HG03565 (cell line): Measurements from ENCODE around the gene EGLN1.

ENCODE experiments used
- ATAC-seq: cut with Tn5 transposase; IDR thresholded peaks from one replicate; pipeline ENCODE4 v1.9.1; 2021; ENCODE audit warnings: mild to moderate bottlenecking, moderate library complexity; ENCODE audit not compliant: unreplicated experiment

The EGLN1 gene

DNA sequence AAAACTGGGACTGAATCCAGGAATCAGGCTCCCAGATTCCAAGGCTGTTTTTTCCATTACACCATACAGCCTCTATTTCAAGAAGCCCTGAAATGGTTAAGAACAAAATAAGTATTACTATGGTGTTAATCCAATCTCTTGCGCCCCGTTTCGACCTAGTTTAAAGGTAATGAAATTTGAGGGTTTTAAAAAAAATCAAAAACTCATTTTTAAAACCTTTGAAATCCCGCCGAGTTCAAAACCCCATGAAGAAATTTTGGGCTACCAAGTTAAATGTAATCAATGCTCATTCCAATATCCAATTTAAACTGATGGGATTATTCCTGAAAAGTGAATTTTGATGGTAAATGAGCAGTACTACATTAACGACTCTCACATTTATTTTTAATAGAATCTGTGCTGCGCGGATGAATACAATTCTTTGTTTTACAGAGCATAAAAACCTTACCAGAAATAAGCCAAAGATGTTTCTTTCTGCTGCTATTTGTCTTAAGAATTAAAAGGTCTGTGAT, 767 bp upstream of the EGLN1 start:
- ATAC-seq: no peak

DNA sequence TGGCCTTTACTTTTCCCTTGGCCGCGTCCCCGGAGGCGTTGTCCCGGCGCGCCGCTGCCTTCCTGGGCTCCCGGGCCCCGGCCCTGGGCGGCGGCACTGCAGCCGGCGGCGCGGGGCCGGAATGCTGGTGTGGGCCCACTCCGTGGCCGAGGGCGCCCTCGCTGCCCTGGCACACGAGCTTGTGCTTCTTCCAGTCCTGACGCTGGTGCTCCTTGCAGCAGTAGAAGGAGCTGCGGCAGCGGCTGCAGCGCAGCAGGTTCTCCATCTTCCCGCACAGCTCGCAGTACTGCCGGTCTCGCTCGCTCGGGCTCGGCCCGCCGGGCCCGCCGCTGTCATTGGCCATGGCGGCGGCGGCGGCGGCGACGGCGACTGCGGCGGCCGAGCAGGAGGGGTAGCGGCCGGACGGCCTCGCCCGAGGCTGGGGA, 529 bp downstream of the EGLN1 start:
- peak; percentile 21 for ATAC-seq

DNA sequence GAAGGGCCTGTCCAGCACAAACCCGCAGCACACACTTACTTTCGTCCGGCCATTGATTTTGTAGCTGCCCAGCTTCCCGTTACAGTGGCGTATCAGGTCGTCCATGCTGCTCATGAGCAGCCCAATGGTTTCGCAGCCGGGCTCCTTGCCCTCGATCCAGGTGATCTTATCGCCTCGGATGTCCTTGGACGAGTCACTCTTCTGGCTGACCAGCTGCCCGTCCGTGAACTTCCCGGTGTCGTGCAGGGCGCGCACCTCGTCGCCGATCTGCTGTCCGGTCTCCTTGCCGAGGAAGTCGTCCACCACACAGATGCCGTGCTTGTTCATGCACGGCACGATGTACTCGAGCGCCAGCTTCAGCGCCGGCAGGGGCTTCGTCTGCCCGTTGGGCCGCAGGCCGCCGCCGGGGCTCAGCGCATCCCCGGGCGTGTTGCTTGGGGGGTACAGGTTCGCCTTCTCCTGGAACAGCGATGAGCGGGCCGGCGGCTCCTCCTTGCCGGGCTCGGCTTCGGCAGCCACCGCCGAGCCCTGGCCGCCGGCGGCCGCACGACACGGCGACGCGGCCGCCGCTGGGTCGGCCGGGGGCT, 1.0 kb downstream of the EGLN1 start:
- ATAC-seq: no peak

DNA sequence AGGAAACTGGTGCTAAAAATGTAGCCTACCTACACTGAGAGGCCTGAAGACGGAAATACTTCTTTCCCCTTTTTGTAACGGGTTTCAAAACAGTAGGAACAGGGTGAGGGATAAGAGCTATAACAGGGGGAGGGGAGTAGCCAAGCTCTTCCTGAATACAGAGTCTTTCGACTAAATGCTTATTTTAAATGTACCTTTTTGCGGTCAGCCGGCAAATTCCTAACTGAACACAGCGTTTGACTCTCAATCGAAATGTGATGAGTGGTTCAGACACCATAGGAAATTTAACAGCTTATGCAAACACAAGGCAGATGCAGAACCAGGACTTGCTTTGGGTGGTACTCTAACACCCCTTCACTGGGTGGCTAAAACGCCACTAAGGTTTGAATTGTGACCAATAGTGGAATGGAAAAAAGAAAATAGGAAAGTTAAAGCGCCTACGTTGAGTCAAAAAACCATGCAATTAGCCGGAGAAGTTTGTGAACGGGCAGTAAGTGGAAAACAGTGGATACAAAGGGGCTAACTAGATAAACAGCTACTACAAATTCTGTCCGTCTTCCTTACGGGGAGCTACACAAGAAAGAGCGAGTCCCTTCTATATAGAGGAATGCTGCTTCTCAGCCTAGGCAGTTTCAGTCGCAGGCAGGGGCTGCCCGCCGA, 1.7 kb downstream of the EGLN1 start:
- ATAC-seq: no peak

DNA sequence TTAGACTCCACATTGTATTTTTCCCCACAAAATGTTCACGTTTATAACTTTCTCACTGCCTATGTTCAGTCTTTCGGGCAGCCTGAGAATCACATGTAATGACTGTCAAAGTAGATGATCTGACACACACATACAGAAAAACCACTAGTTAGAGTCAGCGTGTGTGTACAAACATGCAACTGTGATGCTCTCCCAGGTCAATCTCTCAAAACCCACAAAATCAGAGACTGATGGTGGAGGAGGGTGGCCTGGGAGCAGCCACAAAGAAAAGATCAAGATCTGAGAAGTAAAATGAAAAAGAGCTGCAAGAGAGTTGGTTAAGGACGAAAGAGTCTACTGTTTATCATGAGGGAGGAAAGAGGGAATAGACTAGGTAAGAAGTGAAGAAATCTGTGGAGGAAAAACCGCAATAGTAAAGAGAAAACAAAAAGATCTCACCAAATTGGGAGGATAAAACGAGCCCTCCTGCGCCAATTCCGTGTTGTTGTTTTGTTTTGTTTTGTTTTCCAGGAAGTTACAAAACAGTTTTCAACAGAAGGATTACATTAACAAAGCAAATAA, 2.3 kb downstream of the EGLN1 start:
- ATAC-seq: no peak

DNA sequence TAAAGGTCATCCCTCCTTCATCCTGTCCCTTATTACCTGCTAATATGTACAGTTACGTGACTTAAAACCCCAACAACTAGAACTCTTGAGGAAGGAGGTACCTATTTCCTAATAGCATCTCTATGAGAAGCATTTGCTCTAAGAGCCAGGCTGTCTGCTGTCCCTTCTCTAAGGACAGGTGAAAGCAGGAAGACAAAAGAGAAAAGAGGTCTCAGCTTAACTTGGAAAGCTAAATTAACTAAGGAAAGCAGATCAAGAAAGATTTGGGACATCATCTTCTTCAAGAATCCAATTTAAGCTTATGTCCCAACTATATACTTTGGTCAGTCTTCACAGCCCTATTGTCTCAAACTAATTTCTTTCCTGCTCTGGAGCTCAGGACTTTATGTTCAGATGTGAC, 2.9 kb downstream of the EGLN1 start:
- ATAC-seq: no peak

DNA sequence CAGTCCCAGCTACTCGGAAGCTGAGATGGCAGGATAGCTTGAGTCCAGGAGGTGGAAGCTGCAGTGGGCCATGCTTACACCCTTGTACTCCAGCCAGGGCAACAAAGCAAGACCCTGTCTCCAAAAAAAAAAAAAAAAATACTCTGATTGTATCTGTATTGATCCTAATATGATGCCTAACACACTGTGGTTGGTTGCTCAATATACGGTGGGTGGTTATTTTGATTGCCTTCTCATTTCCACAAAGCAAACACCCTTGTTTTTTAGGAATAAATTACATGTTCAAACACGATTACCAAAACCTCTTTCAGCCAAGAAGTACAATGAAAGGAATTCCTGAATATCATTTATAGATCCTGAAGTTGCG, 3.4 kb downstream of the EGLN1 start:
- ATAC-seq: no peak

DNA sequence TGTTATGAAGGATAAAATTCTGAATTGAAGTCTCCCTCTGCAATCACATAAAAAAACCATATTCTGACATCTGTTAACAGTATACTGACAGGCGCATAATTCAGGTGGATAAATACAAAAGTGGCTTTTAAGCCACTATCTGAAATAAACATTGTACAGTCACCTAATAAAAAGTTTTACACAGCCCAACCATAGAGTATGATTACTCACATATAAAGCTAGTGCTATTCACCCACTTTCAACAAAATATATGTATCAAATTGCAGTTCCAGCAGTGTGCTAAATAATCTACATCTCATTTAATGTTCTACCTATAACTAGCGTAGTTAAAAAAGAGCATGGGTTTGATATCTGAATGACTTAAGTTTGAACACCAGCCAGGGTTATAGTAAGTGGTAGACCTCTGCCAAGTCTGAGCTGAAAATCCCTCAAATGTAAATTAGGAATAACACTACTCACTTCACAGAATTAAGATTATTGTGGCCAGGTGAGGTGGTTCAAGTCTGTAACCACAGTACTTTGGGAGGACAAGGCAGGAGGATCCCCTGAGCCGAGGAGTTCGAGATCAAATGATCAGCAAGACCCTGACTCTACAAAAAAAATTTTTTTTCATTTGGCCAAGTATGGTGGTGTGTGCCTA, 3.9 kb downstream of the EGLN1 start:
- no peak for ATAC-seq

DNA sequence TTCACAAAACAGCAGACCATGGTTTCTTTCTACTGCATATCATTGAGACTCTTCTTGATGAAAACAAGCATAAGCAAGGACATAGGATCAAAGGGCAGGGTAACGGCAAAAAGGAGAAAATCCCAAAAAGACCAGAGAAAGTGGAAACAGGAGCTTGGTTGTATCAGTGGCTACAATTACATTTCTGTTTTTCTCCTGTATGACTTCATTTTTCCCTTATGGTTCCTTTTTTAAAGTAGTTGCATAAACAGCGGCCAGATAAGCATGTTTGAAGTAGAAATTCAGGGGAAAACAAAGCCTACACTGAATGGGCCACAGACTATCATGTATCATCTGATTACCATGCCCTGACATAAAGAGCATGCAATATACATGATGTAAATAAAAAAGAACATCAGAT, 4.6 kb downstream of the EGLN1 start:
- no peak for ATAC-seq

DNA sequence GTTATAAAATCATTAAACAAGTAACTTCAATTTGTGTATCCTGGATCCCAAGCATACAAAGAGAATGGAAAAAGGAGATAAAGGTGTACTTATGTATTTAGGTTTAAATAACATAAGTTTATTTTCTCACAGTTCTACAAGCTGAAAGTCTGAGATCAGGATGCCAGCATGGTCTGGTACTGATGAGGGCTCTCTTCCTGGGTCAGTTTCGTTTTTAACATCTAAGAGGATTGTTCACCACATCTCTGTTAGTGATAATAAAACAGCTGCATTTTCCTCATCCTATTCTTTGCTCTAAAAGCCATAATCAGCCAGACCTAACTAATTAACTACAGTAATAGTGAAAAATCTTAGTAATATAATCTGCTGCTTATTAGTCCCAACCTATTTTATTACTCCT, 5.2 kb downstream of the EGLN1 start:
- no peak for ATAC-seq

DNA sequence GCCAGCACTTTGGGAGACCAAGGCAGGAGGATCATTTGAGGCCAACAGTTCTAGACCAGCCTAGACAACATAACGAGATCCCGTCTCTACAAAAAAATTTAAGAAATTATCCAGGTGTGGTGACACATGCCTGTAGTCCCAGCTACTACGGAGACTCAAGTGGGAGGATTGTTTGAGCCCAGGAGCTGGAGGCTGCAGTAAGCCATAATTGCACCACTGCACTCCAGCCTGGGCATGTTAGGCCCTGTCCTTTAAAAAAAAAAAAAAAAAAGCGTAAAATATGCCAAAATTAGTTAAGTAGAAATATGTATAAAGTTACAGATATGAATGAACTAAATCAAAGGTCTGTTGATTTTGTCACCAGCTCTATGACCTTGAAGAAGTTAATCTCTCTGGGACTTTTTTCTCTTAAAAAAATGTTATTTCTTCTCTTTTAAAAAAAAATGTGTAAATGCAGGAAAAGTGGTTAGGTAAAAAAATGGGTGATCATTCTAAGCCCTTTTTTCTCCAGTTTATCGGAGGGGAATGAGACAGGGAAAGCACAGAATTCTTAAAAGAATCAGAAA, 7.0 kb downstream of the EGLN1 start:
- no peak for ATAC-seq

DNA sequence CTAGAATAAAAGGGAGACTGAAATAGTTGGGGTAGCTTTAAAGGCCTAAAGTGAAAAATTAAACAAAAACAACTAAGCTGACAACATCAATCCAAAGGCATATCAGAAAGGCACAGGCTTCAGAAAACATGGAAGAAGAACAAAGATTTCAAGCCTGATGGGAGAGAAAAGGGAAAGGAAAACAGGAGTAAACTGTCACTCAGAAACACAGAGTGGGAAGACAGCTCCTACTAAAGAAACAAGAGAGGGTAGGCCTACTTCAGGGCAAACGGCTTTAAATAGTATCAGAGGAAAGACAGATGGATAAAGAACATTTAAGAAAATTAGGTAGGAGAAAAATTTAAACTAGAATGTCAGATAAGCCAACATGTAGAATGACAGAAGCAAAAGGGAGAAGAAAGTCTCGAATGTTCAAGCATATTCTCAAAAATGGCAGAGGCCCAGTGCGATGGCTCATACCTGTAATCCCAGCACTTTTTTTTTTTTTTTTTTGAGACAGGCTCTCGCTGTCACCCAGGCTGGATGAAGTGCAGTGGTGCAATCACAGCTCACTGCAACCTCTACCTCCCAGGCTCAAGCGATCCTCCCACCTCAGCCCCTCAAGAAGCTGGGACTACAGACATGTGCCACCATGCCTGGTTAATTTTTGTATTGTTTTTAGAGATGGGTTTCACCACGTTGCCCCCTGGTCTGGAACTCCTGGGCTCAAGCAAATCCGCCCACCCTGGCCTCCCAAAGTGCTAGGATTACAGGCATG, 7.6 kb downstream of the EGLN1 start:
- no peak for ATAC-seq

DNA sequence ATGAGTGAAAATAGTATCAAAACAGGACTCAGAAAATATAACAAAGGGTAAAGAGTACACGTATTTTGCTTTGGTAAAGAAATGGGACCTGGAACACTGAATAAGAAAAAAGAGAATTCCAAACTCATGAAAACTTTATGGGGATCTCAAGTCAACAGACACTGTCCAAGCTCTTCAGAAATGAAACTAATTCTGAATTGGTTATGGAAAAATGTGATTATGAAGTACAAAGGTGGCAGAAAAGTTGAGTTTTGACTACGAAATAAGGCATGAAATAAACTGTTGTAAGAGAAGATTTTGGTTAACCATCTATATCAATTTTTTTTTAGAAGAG, 8.4 kb downstream of the EGLN1 start:
- no peak for ATAC-seq

DNA sequence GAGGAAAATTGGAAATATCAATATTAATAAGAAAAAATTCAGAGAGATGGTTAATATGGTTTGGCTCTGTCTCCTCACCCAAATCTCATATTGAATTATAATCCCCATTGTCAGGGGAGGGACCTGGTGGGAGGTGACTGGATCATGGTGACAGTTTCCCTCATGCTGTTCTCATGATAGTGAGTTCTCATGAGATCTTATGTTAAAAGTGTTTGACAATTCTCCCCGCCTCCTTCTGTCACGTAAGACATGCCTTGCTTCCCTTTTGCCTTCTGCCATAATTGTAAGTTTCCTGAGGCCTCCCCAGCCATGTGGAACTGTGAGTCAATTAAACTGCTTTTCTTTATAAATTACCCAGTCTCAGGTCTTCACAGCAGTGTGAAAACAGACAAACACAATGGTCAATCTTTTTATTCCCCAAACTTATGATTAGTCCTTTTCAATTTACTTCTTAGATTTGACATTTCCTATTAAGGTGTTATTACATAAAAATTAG, 11.0 kb downstream of the EGLN1 start:
- no peak for ATAC-seq

DNA sequence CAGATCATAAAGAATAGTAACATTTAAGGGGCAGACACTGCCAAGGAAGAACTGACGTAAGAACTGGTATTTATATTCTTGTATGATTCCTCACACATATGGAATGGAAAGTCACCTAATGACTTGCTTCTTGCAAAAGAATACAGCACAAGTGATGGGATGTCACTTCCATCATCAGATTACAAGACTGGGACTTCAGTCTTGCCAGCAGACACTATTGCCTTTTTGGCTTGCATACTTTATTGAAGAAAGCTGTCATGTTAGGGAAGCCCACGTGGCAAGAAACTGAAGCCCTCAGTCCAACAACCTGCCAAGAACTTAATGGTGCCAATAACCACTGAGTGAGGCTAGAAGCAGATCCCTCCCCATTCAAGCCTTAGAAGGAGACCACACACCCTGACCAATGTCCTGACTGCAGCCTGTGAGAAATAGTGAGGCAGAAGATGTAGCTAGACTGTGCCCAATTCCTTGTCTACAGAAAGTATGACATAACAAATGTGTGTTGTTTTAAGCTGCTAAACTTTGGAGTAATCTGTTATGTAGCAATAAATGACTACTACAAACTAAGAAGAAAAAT, 12.0 kb downstream of the EGLN1 start:
- ATAC-seq: no peak

DNA sequence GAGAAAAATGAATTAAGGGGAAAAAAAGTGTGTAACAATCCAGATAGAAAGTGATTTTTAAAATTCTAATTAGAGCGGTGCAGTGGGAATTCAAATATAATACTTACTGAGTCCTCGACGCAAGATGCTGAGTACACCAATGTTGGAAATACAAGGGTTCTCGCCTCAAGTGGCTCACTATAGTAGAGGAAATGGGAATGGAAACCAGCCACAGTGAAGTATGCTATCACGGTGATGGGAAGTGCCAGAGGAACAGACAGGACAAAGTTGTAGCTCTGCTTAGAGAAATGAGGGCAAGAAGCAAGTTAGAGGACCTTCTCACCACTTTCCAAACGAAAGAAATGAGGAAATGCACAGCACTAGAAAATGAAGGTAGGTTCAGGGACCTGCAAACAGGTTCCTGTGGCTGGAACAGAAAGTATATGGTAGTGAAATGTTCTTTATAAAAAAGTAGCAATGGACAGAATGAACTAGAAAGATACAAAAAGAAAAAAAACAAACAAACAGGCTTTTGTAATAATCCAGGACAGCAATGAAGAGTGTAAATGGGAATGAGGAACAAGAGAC, 13.5 kb downstream of the EGLN1 start:
- ATAC-seq: no peak

DNA sequence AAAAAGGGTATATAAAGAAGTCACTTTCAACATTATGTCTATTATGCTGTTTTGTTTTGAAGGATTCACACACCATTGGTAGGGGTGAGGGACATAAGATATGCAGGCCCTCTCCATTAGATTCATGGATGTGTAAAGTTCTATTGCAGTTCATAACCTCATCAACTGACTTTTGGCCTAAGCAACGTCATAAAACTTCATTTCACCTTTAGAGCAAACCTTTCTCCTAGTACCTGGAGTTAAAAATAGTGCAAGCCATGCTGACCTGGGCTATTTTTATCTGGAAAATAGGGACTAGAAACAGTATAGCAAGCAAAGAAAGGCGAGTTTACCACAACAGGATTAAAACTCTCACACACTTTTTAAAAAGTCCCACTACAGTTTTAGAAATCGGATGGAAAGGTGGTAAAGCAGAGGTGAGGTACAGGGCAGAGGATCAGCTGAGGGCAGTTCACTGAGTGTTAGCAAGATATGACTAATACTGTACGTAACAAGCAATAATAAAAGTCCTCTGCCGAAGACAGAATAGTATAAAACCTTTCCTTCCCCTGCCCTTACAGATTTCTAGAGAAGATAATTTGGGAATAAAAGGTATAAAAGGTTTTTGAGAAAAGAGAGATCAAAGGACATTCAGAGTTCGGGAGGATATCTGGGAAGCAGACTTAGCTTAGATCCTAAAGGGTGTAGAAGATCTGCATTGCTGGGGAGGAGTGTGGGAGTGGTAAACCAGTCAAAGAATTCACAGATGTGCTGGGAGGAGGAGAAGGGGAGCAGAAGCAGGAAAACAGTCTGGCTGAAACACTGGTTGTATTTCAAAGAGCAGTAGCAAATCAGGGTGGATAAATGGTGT, 14.3 kb downstream of the EGLN1 start:
- ATAC-seq: peak; percentile 67

DNA sequence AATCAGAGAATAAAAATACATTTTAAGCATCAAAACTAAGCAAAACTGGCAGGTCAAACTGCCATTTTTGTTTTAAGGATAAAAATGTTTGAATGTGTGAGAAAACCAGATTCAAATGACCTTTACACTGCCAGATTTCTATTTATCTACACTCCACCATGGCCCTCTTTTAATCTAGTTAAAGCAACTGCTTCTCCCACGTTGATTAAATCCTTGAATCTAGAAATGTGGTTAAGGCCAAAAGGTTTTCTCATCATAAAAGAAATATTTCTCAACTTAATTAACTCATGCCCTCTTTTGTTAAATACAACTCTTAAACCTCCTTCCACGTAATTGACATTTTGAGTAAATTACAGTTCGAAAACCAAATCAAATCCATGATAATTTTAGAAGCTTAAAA, 15.0 kb downstream of the EGLN1 start:
- no peak for ATAC-seq

DNA sequence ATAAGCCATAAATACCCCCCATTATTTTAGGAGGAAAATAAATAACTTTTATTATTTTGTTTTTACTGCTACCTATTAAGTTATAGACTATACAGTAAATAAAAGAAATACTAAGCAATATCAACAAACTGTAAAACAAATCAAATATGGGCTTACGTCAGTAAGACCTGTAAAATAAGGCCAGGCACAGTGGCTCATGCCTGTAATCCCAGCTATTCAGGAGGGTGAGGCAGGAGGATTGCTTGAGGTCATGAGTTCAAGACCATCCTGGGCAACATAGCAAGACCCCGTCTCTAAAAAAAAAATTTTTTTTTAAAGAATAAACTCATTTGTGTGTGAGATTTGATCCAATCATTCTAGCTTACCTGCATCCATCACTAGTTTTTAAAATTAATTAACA, 17.8 kb downstream of the EGLN1 start:
- ATAC-seq: no peak
